ENCODE measurements around the gene DSCAM. TPM values are rescaled to one million over a fixed set of nuclear protein-coding genes. Genes with fewer than 3 reads are reported as not detected.

The DSCAM gene
- total and polyA plus RNA-seq, 2 experiments from 2014 or later: 0.07 TPM; not detected in 1

GRCh38 chr21:40134731-40135492 is 712.0 kb downstream of the DSCAM start:
- H3K9me3 Mint-ChIP-seq: peaks cover 56% of the 10 kb centered on the region
- H3K36me3 ChIP-seq (ENCODE audit: insufficient read depth): no peaks in the 10 kb centered on the region
- no peaks in the 10 kb centered on the region for H3K27me3 ChIP-seq (ENCODE audit: insufficient read depth)
- H3K4me3 ChIP-seq: no peak overlapping the region
- peaks cover 2% of the 10 kb centered on the region; the same call in 1 of the 3 replicates for H3K4me1 Mint-ChIP-seq
- no peak overlapping the region for H3K27ac Mint-ChIP-seq
- H3K27me3 Mint-ChIP-seq (ENCODE audit: insufficient read depth, low read depth, poor library complexity): peaks cover 3% of the 10 kb centered on the region
- peaks cover 5% of the 10 kb centered on the region; the same call in 1 of the 3 replicates for H3K36me3 Mint-ChIP-seq (ENCODE audit: low read depth)
- no peaks in the 10 kb centered on the region for H4K20me1 ChIP-seq (replicated peaks; ENCODE audit: insufficient read depth)
- TF ChIP-seq REST (IDR thresholded peaks at IDR 0.05; ENCODE audit: unreplicated experiment) (no peak), STAT1 (IDR thresholded peaks at IDR 0.05; ENCODE audit: unreplicated experiment) (no peak), ZNF331 (CRISPR knock-in tag; IDR thresholded peaks at IDR 0.05; ENCODE audit: low read depth) (no peak), CREB1 (CRISPR knock-in tag; IDR thresholded peaks at IDR 0.05; ENCODE audit: low read depth) (no peak), ZNF114 (CRISPR knock-in tag; IDR thresholded peaks at IDR 0.05) (no peak), ETS1 (IDR thresholded peaks at IDR 0.05) (no peak), ZNF462 (CRISPR knock-in tag; IDR thresholded peaks at IDR 0.05) (no peak), JUNB (IDR thresholded peaks at IDR 0.05; ENCODE audit: unreplicated experiment) (no peak), POLR2AphosphoS5 (IDR thresholded peaks at IDR 0.05; ENCODE audit: low read depth) (no peak), CTCF (conservative IDR thresholded peaks at IDR 0.05; ENCODE audit: low read depth in 2 of 2) (no peak), EZH2phosphoT487 (IDR thresholded peaks at IDR 0.05; ENCODE audit: unreplicated experiment) (no peak), NANOG (IDR thresholded peaks at IDR 0.05; ENCODE audit: borderline replicate concordance) (no peak)
- no peaks in the 10 kb centered on the region for H3F3A ChIP-seq (replicated peaks; ENCODE audit: low read depth)
- no peak overlapping the region for H3K4me3 Mint-ChIP-seq
- no peak for ATAC-seq
- no peak overlapping the region for H3K4me2 ChIP-seq
- DNase-seq (ENCODE audit: low spot score): no peak
- no peaks in the 10 kb centered on the region for H3K79me2 ChIP-seq (replicated peaks; ENCODE audit: insufficient read depth)
- no peaks in the 10 kb centered on the region for H3K4me1 ChIP-seq (ENCODE audit: insufficient read depth)
- no peak overlapping the region for H3K27ac ChIP-seq (ENCODE audit: low read depth)
- H2AFZ ChIP-seq: no peak overlapping the region
- no peaks in the 10 kb centered on the region for H3K9me2 ChIP-seq (ENCODE audit: insufficient read depth)

All from GM23338 (cell line).